Measurements from ENCODE around the gene RNF144A. TPM values are rescaled to one million over a fixed set of nuclear protein-coding genes. Genes with fewer than 3 reads are reported as not detected.

The RNF144A gene
- total RNA-seq, 3 donors from 2014 or later = 10.8 to 17.1 (median 11.6) TPM

DNA sequence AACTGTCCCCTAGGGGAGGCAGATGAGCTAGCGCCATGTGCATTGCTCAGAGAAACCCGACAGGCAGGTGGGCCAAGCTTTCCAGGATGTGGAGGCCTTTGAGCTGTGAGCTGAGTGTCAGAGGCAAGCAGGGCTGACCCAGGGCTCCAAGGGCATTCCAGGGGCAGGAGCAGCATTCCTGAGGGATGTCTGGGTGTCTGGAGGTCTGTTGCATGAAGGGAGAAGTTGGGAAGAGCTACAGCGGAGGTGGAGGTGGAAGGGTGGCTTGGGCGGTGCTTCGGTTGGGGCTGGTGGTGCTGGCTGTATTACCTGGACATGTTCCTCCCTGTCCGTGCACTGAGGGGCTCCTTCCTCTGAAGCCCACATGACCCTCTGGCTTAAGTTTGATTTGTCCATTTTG, 102.8 kb downstream of the RNF144A start:
- no peaks in the 10 kb centered on the region for H3K36me3 ChIP-seq
- no peak overlapping the region for H3K27ac ChIP-seq
- no peak for DNase-seq (ENCODE audit: low spot score in 2 of 2)
- intact Hi-C loops (cut with DNase I; ENCODE audit: low total_unique reads) = no loop called here
- H3K27me3 ChIP-seq = no peaks in the 10 kb centered on the region
- TF ChIP-seq, protein P1, sequence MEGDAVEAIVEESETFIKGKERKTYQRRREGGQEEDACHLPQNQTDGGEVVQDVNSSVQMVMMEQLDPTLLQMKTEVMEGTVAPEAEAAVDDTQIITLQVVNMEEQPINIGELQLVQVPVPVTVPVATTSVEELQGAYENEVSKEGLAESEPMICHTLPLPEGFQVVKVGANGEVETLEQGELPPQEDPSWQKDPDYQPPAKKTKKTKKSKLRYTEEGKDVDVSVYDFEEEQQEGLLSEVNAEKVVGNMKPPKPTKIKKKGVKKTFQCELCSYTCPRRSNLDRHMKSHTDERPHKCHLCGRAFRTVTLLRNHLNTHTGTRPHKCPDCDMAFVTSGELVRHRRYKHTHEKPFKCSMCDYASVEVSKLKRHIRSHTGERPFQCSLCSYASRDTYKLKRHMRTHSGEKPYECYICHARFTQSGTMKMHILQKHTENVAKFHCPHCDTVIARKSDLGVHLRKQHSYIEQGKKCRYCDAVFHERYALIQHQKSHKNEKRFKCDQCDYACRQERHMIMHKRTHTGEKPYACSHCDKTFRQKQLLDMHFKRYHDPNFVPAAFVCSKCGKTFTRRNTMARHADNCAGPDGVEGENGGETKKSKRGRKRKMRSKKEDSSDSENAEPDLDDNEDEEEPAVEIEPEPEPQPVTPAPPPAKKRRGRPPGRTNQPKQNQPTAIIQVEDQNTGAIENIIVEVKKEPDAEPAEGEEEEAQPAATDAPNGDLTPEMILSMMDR (IDR thresholded peaks at IDR 0.05) = no peak
- TF ChIP-seq POLR2AphosphoS5 (IDR thresholded peaks at IDR 0.05) = no peak
- no peak for TF ChIP-seq POLR2A (IDR thresholded peaks at IDR 0.05)
- no peaks in the 10 kb centered on the region for H3K4me1 ChIP-seq
- no peaks in the 10 kb centered on the region for H3K9me3 ChIP-seq
- H3K4me3 ChIP-seq = no peak overlapping the region

DNA sequence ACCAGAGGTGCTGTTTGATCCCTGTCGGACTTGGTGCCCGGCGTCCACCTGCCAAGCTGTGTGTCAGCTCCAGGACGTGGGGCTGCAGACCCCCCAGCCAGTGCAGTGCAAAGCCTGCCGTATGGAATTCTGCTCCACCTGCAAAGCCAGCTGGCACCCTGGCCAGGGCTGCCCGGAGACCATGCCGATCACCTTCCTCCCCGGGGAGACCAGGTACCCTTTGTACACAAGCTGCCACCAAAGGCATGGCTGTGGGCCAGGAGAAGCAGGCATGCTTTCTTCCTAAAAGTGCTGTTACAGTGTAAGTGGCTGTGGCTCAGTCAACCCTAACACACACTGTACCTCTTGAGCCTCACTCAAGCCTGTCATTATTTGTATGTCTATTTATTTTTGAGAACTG, 103.3 kb downstream of the RNF144A start:
- no peaks in the 10 kb centered on the region for H3K27me3 ChIP-seq
- no peak overlapping the region for H3K27ac ChIP-seq
- DNase-seq (ENCODE audit: low spot score in 2 of 2) = no peak
- H3K4me3 ChIP-seq = no peak overlapping the region
- no peak for TF ChIP-seq POLR2AphosphoS5 (IDR thresholded peaks at IDR 0.05)
- no peak for TF ChIP-seq POLR2A (IDR thresholded peaks at IDR 0.05)
- TF ChIP-seq, protein P1 (IDR thresholded peaks at IDR 0.05) = no peak
- H3K4me1 ChIP-seq = no peaks in the 10 kb centered on the region
- H3K36me3 ChIP-seq = no peaks in the 10 kb centered on the region
- intact Hi-C loops (cut with DNase I; ENCODE audit: low total_unique reads) = no loop called here
- H3K9me3 ChIP-seq = no peaks in the 10 kb centered on the region

DNA sequence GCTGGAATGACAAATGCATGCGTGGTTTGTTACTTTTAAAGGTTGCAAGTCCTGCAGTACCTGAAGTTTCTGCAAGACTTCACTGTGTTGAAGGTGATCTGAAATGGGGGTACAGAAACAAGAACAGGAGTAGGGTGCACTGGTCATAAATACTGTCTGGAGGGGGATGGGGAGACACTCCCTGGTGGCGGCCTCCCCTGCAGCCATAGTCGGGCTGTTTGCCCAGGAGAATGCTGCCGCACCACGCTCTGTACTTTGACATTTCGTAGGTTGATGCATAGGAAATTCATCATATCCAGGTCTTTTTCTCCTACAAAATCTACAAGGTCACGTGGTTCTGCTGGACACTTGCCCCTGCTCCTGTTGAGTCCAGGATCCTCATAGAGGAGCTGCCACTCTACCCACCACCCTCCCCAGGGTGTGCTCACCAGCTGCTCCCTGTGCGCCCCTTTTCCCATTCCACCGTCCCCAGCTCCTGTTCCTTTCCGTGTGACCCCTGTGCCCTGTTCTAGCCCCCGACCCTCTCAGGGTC, 103.8 kb downstream of the RNF144A start:
- no peak for DNase-seq (ENCODE audit: low spot score in 2 of 2)
- Histone ChIP-seq H3K36me3 (no peaks in the 10 kb centered on the region), H3K27me3 (no peaks in the 10 kb centered on the region), H3K4me1 (no peaks in the 10 kb centered on the region), H3K27ac (no peak overlapping the region), H3K4me3 (no peak overlapping the region), H3K9me3 (no peaks in the 10 kb centered on the region)
- TF ChIP-seq POLR2A (IDR thresholded peaks at IDR 0.05) (no peak), POLR2AphosphoS5 (IDR thresholded peaks at IDR 0.05) (no peak)
- TF ChIP-seq, protein P1 (IDR thresholded peaks at IDR 0.05) = no peak
- intact Hi-C loops (cut with DNase I; ENCODE audit: low total_unique reads) = no loop called here

DNA sequence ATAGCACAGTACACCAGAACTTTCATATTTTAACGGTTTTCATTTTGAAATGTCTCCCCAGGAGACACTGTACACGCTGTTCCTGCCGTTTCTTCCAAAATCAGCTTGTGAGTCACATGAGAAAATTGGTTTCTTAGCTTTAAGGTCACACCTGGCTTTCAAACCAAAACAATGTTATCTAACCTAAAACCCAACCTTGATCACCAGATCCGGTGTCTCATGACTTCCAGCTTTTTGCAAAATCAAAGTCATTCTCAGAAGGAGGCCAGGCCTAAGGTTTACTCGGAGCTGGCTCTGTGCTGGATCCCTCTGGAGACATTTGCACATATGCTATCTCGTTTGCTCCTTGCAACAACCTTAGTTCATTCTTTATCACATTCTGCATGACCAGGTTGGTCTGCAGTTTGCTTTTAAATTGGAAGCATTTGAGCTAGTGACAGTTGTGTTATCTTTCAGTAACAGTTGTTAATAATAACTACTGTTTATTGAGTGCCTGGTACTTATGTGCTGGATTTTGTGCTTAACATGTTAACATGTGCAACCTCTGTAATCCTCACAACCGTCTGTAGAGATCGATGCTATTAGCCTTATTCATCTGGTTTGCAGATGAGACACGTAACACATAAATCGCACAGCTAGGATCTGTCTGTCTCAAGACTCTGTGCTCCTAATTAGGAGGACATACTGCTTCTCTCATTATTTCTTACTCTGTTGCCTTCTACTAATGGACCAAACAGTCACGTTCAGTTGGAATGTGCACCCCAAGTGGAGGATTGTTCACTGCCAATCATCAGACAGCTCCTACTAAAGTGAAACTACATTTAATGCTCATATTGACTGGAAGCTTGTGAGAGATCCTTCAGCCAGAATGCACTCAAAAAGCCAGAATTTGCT, 105.5 kb downstream of the RNF144A start:
- peak overlapping the region in 1 of 2 donors; percentile 17 for H3K27ac ChIP-seq
- peak in 1 of 3 donors; percentile 19 for TF ChIP-seq POLR2AphosphoS5 (IDR thresholded peaks at IDR 0.05)
- TF ChIP-seq, protein P1 (IDR thresholded peaks at IDR 0.05) = no peak
- H3K4me3 ChIP-seq = no peak overlapping the region
- intact Hi-C loops (cut with DNase I; ENCODE audit: low total_unique reads) = no loop called here
- no peaks in the 10 kb centered on the region for H3K4me1 ChIP-seq
- DNase-seq (ENCODE audit: low spot score in 2 of 2) = no peak
- H3K36me3 ChIP-seq = no peaks in the 10 kb centered on the region
- no peaks in the 10 kb centered on the region for H3K9me3 ChIP-seq
- no peaks in the 10 kb centered on the region for H3K27me3 ChIP-seq

DNA sequence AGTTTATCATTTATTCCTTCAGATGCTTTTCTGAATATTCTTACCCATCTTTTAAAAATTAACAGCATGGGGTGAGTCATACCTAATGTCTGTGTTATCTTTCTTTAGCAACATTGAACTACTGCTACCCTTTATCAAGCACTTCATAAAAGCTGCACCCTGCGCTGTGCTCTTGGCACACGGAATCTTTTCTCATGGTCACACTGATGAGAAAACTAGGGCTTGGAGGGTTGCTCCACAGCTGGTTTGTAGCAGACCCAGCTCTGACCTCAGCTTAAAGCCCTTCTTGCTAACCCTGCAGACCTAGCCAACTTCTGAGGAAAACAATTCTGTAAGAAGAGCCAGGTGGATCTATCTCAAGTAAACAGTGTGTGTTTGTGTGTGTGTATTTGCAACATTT, 106.3 kb downstream of the RNF144A start:
- intact Hi-C loops (cut with DNase I; ENCODE audit: low total_unique reads) = no loop called here
- TF ChIP-seq POLR2A (IDR thresholded peaks at IDR 0.05) (no peak), POLR2AphosphoS5 (IDR thresholded peaks at IDR 0.05) (peak in 1 of 3 donors; percentile 34)
- H3K27me3 ChIP-seq = no peaks in the 10 kb centered on the region
- no peak overlapping the region for H3K4me3 ChIP-seq
- no peak for DNase-seq (ENCODE audit: low spot score in 2 of 2)
- H3K27ac ChIP-seq = no peak overlapping the region
- no peaks in the 10 kb centered on the region for H3K36me3 ChIP-seq
- H3K4me1 ChIP-seq = no peaks in the 10 kb centered on the region
- H3K9me3 ChIP-seq = no peaks in the 10 kb centered on the region

All from breast epithelium (tissue), 4 donors.